Measurements from ENCODE around the gene LRRC8A.
A peak's percentile ranks its signal among the peaks of the same experiment; 100 is the strongest.

Gene LRRC8A

DNA sequence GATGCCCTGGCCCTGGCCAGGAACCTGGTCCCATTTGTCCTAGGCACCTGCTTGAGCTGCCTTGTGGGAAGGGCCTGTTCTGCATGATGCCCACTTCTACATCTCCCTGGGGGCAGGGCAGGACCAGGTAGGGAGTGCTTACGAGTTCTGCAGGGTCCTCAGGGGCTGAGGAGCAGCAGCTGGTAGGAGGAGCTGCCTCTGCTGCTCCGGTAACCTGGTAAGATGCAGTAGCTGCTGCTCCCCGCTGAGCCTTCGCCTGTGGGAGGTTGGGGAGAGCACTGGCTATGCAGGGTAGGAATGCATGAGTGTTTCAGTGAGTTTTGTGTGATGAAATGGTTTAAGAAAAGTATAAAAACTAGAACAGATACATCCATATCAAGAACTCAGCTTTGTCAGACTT, 13.6 kb downstream of the LRRC8A start:
- Histone ChIP-seq H3K4me3 (no peak overlapping the region), H3K4me1 (peaks cover 10 to 72% (median 56%) of the 10 kb centered on the region in 4 donors), H3K27me3 (no peaks in the 10 kb centered on the region), H3K9me3 (no peaks in the 10 kb centered on the region), H3K36me3 (peaks cover 29 to 64% (median 56%) of the 10 kb centered on the region in 3 donors), H3K27ac (peak overlapping the region; percentile 89 to 94)
- intact Hi-C loops (cut with DNase I; ENCODE audit: low total_unique reads): no loop called here
- DNase-seq: no peak
- TF ChIP-seq, protein P1, sequence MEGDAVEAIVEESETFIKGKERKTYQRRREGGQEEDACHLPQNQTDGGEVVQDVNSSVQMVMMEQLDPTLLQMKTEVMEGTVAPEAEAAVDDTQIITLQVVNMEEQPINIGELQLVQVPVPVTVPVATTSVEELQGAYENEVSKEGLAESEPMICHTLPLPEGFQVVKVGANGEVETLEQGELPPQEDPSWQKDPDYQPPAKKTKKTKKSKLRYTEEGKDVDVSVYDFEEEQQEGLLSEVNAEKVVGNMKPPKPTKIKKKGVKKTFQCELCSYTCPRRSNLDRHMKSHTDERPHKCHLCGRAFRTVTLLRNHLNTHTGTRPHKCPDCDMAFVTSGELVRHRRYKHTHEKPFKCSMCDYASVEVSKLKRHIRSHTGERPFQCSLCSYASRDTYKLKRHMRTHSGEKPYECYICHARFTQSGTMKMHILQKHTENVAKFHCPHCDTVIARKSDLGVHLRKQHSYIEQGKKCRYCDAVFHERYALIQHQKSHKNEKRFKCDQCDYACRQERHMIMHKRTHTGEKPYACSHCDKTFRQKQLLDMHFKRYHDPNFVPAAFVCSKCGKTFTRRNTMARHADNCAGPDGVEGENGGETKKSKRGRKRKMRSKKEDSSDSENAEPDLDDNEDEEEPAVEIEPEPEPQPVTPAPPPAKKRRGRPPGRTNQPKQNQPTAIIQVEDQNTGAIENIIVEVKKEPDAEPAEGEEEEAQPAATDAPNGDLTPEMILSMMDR (IDR thresholded peaks at IDR 0.05): no peak

DNA sequence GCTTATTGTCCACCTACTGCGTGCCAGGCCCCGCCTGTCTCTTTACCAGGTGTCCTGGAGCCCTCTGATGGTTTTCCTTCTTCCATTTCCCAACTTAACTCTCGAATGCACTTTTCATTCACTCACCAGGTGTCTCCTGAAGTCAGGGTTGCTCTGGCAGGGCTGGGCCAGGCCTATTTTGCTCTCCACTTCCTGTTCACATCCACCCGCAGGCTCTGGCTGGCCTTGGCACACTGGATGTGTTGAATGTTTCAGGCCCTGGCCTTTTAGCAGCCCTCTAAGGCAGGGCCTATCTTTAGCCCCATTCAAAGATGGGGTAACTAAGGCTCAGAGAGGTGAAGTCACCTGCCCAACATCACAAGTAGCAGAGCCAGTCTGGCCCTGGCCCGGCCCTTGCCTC, 16.4 kb downstream of the LRRC8A start:
- DNase-seq: no peak
- Histone ChIP-seq H3K27ac (peak overlapping the region; percentile 33 to 56), H3K36me3 (peaks cover 29 to 77% (median 53%) of the 10 kb centered on the region in 3 donors), H3K9me3 (no peaks in the 10 kb centered on the region), H3K27me3 (no peaks in the 10 kb centered on the region), H3K4me1 (peaks cover 0 to 70% (median 50%) of the 10 kb centered on the region in 4 donors), H3K4me3 (no peak overlapping the region)
- intact Hi-C loops (cut with DNase I; ENCODE audit: low total_unique reads): no loop called here
- TF ChIP-seq, protein P1 (IDR thresholded peaks at IDR 0.05): no peak

GRCh38 chr9:128898845-128899565, 17.1 kb downstream of the LRRC8A start:
- intact Hi-C loops (cut with DNase I; ENCODE audit: low total_unique reads): no loop called here
- Histone ChIP-seq H3K36me3 (peaks cover 29 to 72% (median 48%) of the 10 kb centered on the region in 3 donors), H3K27me3 (no peaks in the 10 kb centered on the region), H3K4me1 (peaks cover 0 to 70% (median 50%) of the 10 kb centered on the region in 4 donors), H3K9me3 (no peaks in the 10 kb centered on the region), H3K27ac (peak overlapping the region; percentile 33 to 56), H3K4me3 (no peak overlapping the region)
- TF ChIP-seq, protein P1 (IDR thresholded peaks at IDR 0.05): no peak
- DNase-seq: no peak

DNA sequence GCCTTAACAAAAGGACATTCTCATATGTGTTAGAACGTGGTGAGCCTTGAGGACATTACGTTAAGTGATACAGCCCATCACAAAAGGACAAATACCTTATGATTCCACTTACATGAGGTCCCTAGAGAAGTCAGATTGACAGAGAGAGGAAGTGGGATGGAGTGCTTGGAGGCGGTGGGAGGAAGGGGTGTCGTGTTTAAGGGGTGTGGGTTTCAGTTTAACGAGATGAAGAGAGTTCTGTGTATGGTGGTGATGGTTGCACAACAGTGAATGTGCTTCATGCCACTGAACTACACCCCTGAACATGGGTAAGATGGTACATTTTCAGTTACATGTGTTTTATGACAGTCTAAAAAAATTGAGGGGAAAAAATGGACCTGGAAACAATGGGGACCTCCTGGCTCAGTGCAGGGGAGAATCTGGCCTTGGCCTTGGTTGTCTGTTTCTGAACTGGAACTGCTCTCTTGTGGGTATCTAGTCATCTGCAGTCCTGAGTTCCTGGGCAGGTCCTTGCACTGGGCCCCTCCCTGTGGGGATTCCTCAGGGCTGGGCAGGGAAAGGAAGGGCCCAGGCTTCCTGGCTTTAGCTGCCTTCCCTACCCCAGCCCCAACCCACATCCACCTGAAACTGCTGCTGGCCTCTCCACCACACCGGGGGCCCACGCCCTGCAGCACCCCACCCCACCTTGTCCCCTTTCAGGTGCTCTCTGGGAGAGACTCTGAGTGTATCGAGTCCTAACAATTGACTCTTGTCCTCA, 17.8 kb downstream of the LRRC8A start:
- H3K36me3 ChIP-seq: peaks cover 26 to 66% (median 45%) of the 10 kb centered on the region in 3 donors
- no peaks in the 10 kb centered on the region for H3K9me3 ChIP-seq
- TF ChIP-seq, protein P1 (IDR thresholded peaks at IDR 0.05): no peak
- no peak for DNase-seq
- peak overlapping the region; percentile 37 to 56 for H3K27ac ChIP-seq
- no peak overlapping the region for H3K4me3 ChIP-seq
- peaks cover 0 to 70% (median 51%) of the 10 kb centered on the region in 4 donors for H3K4me1 ChIP-seq
- H3K27me3 ChIP-seq: no peaks in the 10 kb centered on the region
- intact Hi-C loops (cut with DNase I; ENCODE audit: low total_unique reads): no loop called here

DNA sequence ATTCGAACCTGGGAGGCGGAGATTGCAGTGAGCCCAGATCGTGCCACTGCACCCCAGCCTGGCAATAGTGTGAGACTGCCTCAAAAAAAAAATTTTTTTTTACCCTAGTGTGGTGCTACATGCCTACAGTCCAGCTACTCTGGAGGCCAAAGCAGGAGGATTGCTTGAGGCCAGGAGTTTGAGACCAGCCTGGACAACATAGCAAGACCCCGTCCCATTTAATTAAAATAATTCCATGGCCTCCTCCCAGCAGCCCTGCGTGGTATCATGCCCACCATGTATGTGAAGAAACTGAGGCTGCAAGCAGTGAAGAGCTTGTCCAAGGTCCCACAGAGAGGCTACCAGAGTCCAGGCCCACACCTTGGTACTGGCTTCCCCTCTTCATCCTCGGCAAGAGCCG, 19.4 kb downstream of the LRRC8A start:
- Histone ChIP-seq H3K27ac (peak overlapping the region; percentile 80 to 83), H3K36me3 (peaks cover 24 to 51% (median 37%) of the 10 kb centered on the region in 3 donors), H3K27me3 (no peaks in the 10 kb centered on the region), H3K9me3 (no peaks in the 10 kb centered on the region), H3K4me1 (peaks cover 0 to 72% (median 42%) of the 10 kb centered on the region in 4 donors), H3K4me3 (no peak overlapping the region)
- TF ChIP-seq, protein P1 (IDR thresholded peaks at IDR 0.05): no peak
- intact Hi-C loops (cut with DNase I; ENCODE audit: low total_unique reads): no loop called here
- no peak for DNase-seq
